Epidermal melanocyte (primary cell): ENCODE results near the gene ALB.

Experiments used
- DNase-seq: peaks from one replicate; pipeline ENCODE4 v3.0.0; 2011; ENCODE audit warnings: low spot score; ENCODE audit not compliant: insufficient read length

ALB gene

GRCh38 chr4:73429826-73430587, 25.9 kb downstream of the ALB start:
- no peak for DNase-seq

- DNase-seq = no peak
These were observed 27.7 kb downstream of the ALB start for GRCh38 chr4:73431813-73432168.

GRCh38 chr4:73432169-73433000, 28.3 kb downstream of the ALB start:
- no peak for DNase-seq

- DNase-seq = no peak
These were observed 29.1 kb downstream of the ALB start for GRCh38 chr4:73433140-73433539.

GRCh38 chr4:73434311-73434710, 30.2 kb downstream of the ALB start:
- no peak for DNase-seq

- DNase-seq = no peak
These were observed 31.9 kb downstream of the ALB start, which contains the start of gene AFP for GRCh38 chr4:73435984-73436383. Gene AFP, plus strand, starts transcription at chr4:73436221. Its CDS starts 42 bp downstream, at chr4:73436263.

GRCh38 chr4:73436674-73437557, 32.8 kb downstream of the ALB start:
- no peak for DNase-seq

- no peak for DNase-seq
These were observed 33.5 kb downstream of the ALB start for GRCh38 chr4:73437558-73437956.

GRCh38 chr4:73438048-73438447, 34.0 kb downstream of the ALB start:
- no peak for DNase-seq

- DNase-seq = no peak
These were observed 34.6 kb downstream of the ALB start for GRCh38 chr4:73438582-73439215.

GRCh38 chr4:73439445-73439844, 35.4 kb downstream of the ALB start:
- DNase-seq = no peak

- no peak for DNase-seq
These were observed 35.9 kb downstream of the ALB start for GRCh38 chr4:73439991-73440390.

- DNase-seq = no peak
These were observed 36.6 kb downstream of the ALB start for GRCh38 chr4:73440653-73441052.

GRCh38 chr4:73442275-73442674, 38.2 kb downstream of the ALB start:
- no peak for DNase-seq

- DNase-seq = no peak
These were observed 39.1 kb downstream of the ALB start for GRCh38 chr4:73443224-73443623.

- no peak for DNase-seq
These were observed 41.6 kb downstream of the ALB start for GRCh38 chr4:73445383-73446335.

- DNase-seq = peak; percentile 25
These were observed 42.4 kb downstream of the ALB start for GRCh38 chr4:73446336-73446938.

GRCh38 chr4:73447671-73448070, 43.6 kb downstream of the ALB start:
- no peak for DNase-seq

GRCh38 chr4:73448448-73449203, 44.5 kb downstream of the ALB start:
- no peak for DNase-seq
